Esophagus muscularis mucosa (tissue), 4 donors: ENCODE data around the gene ZNF8. TPM values are rescaled to one million over a fixed set of nuclear protein-coding genes. Genes with fewer than 3 reads are reported as not detected.

ENCODE experiments used
- DNase-seq: peaks from one replicate; pipeline ENCODE4 v3.0.0-alpha.2; 2017; ENCODE audit errors: extremely low spot score
- H3K27ac ChIP-seq, 4 donors: fragments of 200-600 bp; sonication (generic); replicated peaks in 1 of 4; 1 replicate in 3 of 4; 2 replicates in 1 of 4; pipeline ENCODE4 v1.5.1; 2016 to 2019; ENCODE audit warnings: mild to moderate bottlenecking in 1 of 4
- H3K27me3 ChIP-seq, 4 donors: fragments of 200-600 bp; sonication (generic); one replicate each; pipeline versions ENCODE4 v1.5.1 to v1.6.0; 2016 to 2019
- H3K36me3 ChIP-seq, 4 donors: fragments of 200-600 bp; sonication (generic); one replicate each; pipeline ENCODE4 v1.5.1; 2016 to 2019
- H3K4me1 ChIP-seq, 4 donors: fragments of 200-600 bp; sonication (generic); one replicate each; pipeline ENCODE4 v1.5.1; 2016 to 2019
- H3K4me3 ChIP-seq, 4 donors: fragments of 200-600 bp; sonication (generic); 1 replicate in 2 of 4; 2 replicates in 2 of 4; pipeline ENCODE4 v1.5.1; 2016 to 2019; ENCODE audit warnings: mild to moderate bottlenecking in 4 of 4, moderate library complexity in 1 of 4
- H3K9me3 ChIP-seq, 4 donors: fragments of 200-600 bp; sonication (generic); 1 replicate in 3 of 4; 2 replicates in 1 of 4; pipeline ENCODE4 v1.5.1; 2016 to 2019
- CTCF ChIP-seq, 3 experiments: fragments of 200-600 bp in 2 of 3; fragments of 450-650 bp in 1 of 3; sonication (generic) in 2 of 3; IDR thresholded peaks; one replicate each; pipeline ENCODE4 v1.5.1; 2017 to 2019; ENCODE audit warnings: antibody characterized with exemption in 3 of 3, mild to moderate bottlenecking in 2 of 3, moderate library complexity in 1 of 3
- EP300 ChIP-seq: sonication (generic); formaldehyde crosslinking; IDR thresholded peaks from one replicate; pipeline ENCODE4 v1.6.1; 2017; ENCODE audit warnings: antibody characterized with exemption
- POLR2A ChIP-seq: fragments of 450-650 bp; IDR thresholded peaks from one replicate; pipeline ENCODE4 v1.6.1; 2017; ENCODE audit warnings: antibody characterized with exemption, moderate library complexity, mild to moderate bottlenecking, low read depth
- POLR2AphosphoS5 ChIP-seq, 2 donors: sonication (generic); formaldehyde crosslinking; IDR thresholded peaks; one replicate each; pipeline ENCODE4 v1.6.1; 2017; ENCODE audit warnings: antibody characterized with exemption in 2 of 2
- WGBS: methylation state at CpG from one replicate; pipeline ENCODE4 v1.1.5; 2018; 5-methylcytosine and 5-hydroxymethylcytosine counted together
- intact Hi-C: fragments of 100-400 bp; cut with DNase I; formaldehyde crosslinking; loops from one replicate; pipeline ENCODE4 v1.15.1; 2023
- total RNA-seq, 4 donors: library from RNA; depleted of rRNA; stranded (reverse); fragments of >200 nt; gene quantifications; one replicate each; pipeline versions ENCODE4 v1.1.0 to v1.2.1, GENCODE V29; 2016

ZNF8 gene
- total RNA-seq, 4 donors from 2014 or later = 8.1 to 12.3 (median 10.3) TPM

GRCh38 chr19:58279925-58280316 lies 1.2 kb downstream of the ZNF8 start:
- peaks cover 15 to 35% (median 28%) of the 10 kb centered on the region in 4 donors for H3K4me1 ChIP-seq
- whole genome bisulfite sequencing = 70% methylated on average over 4 of the region's 4 CpGs
- H3K27ac ChIP-seq = peak overlapping the region in 2 of 4 donors; percentile 86 to 94
- intact Hi-C loops = loop anchor here (10.0 kb wide), 1 partner anchor 95 kb away; the partner anchor contains the start of gene ZNF274
- peaks cover 0 to 21% (median 13%) of the 10 kb centered on the region in 4 donors for H3K9me3 ChIP-seq
- no peaks in the 10 kb centered on the region for H3K27me3 ChIP-seq
- TF ChIP-seq CTCF (IDR thresholded peaks at IDR 0.05) (no peak), POLR2AphosphoS5 (IDR thresholded peaks at IDR 0.05) (no peak), EP300 (no peak), POLR2A (no peak)
- peak overlapping the region; percentile 78 to 90 (median 84) for H3K4me3 ChIP-seq
- peaks cover under 1 to 33% (median 19%) of the 10 kb centered on the region in 4 donors for H3K36me3 ChIP-seq
- DNase-seq = no peak

GRCh38 chr19:58284199-58284598 lies 5.4 kb downstream of the ZNF8 start:
- TF ChIP-seq POLR2AphosphoS5 (IDR thresholded peaks at IDR 0.05) (no peak), CTCF (IDR thresholded peaks at IDR 0.05) (no peak), POLR2A (no peak), EP300 (no peak)
- Histone ChIP-seq H3K4me3 (no peak overlapping the region), H3K27ac (no peak overlapping the region), H3K9me3 (peaks cover 0 to 5% (median 0%) of the 10 kb centered on the region in 4 donors), H3K4me1 (peaks cover 14 to 26% (median 18%) of the 10 kb centered on the region in 4 donors), H3K27me3 (no peaks in the 10 kb centered on the region), H3K36me3 (peaks cover 43 to 60% (median 54%) of the 10 kb centered on the region in 4 donors)
- intact Hi-C loops = no loop called here
- DNase-seq = no peak
- 87% methylated on average over 7 of the region's 7 CpGs for WGBS

- no peak for DNase-seq
- Histone ChIP-seq H3K4me1 (no peaks in the 10 kb centered on the region), H3K9me3 (peaks cover 5 to 49% (median 19%) of the 10 kb centered on the region in 4 donors), H3K36me3 (peaks cover 91 to 98% (median 96%) of the 10 kb centered on the region in 4 donors), H3K4me3 (no peak overlapping the region), H3K27ac (no peak overlapping the region), H3K27me3 (no peaks in the 10 kb centered on the region)
- intact Hi-C loops = no loop called here
- WGBS = 98% methylated on average over 7 of the region's 7 CpGs
- TF ChIP-seq CTCF (IDR thresholded peaks at IDR 0.05) (no peak), EP300 (no peak), POLR2A (no peak), POLR2AphosphoS5 (IDR thresholded peaks at IDR 0.05) (no peak)
Observed at GRCh38 chr19:58291943-58292342, 13.2 kb downstream of the ZNF8 start.

GRCh38 chr19:58294743-58295374 lies 16.1 kb downstream of the ZNF8 start:
- no peaks in the 10 kb centered on the region for H3K4me1 ChIP-seq
- no peaks in the 10 kb centered on the region for H3K27me3 ChIP-seq
- TF ChIP-seq EP300 (no peak), POLR2AphosphoS5 (IDR thresholded peaks at IDR 0.05) (no peak), POLR2A (no peak), CTCF (IDR thresholded peaks at IDR 0.05) (no peak)
- peaks cover 65 to 94% (median 89%) of the 10 kb centered on the region in 4 donors for H3K36me3 ChIP-seq
- WGBS = 98% methylated on average over 12 of the region's 22 CpGs
- intact Hi-C loops = no loop called here
- H3K4me3 ChIP-seq = no peak overlapping the region
- H3K9me3 ChIP-seq = peaks cover 5 to 52% (median 19%) of the 10 kb centered on the region in 4 donors
- no peak for DNase-seq
- H3K27ac ChIP-seq = no peak overlapping the region
